Caco-2 (cell line): ENCODE results near the gene NUP85. TPM values are rescaled to one million over a fixed set of nuclear protein-coding genes. Genes with fewer than 3 reads are reported as not detected.

ENCODE experiments used
- BruUV-seq: library from RNA; stranded (reverse); fragments of 400-500 nt; replicated peaks from 2 replicates; lab custom pipeline; 2021; lab: Mats Ljungman, UMichigan
- CTCF ChIA-PET: fragments of 300-600 bp; sonication (Branson Sonifier 250); formaldehyde crosslinking; loops from one replicate; lab custom pipeline; 2022; ENCODE audit warnings: antibody characterized with exemption; lab: Charles Lee
- POLR2A ChIA-PET: fragments of 300-600 bp; sonication (Branson Sonifier 250); formaldehyde crosslinking; loops from one replicate; lab custom pipeline; 2022; ENCODE audit warnings: antibody characterized with exemption; lab: Charles Lee
- DNase-seq, 2 experiments: peaks; one replicate each; pipeline versions ENCODE4 v3.0.0 to v3.0.0-alpha.2; 2020 to 2022
- H3K27me3 ChIP-seq: replicated peaks from 2 replicates; pipeline ENCODE4 v1.6.0; 2011; ENCODE audit warnings: low read length; ENCODE audit not compliant: control insufficient read depth, insufficient read depth
- H3K36me3 ChIP-seq: 2 replicates; pipeline ENCODE4 v1.5.1; 2011; ENCODE audit warnings: low read length; ENCODE audit not compliant: control insufficient read depth, insufficient read depth
- H3K4me1 ChIP-seq: fragments of 250-450 bp; sonication (Bioruptor Pico); 2 replicates; pipeline ENCODE4 v1.5.1; 2020; ENCODE audit warnings: mild to moderate bottlenecking
- H3K4me3 ChIP-seq: 2 replicates; pipeline ENCODE4 v1.5.1; 2011; ENCODE audit warnings: low read depth, mild to moderate bottlenecking, control low read depth, low read length
- H3K9me3 ChIP-seq: fragments of 250-450 bp; sonication (Bioruptor Pico); 2 replicates; pipeline ENCODE4 v1.5.1; 2020; ENCODE audit warnings: mild to moderate bottlenecking, moderate library complexity
- H3K27ac Mint-ChIP-seq: one replicate; pipeline ENCODE4 v1.8.0; 2022; ENCODE audit warnings: mixed read lengths; ENCODE audit not compliant: unreplicated experiment
- H3K27me3 Mint-ChIP-seq: one replicate; pipeline ENCODE4 v1.8.0; 2022; ENCODE audit warnings: mixed read lengths; ENCODE audit not compliant: insufficient read depth, unreplicated experiment
- H3K36me3 Mint-ChIP-seq: one replicate; pipeline ENCODE4 v1.8.0; 2022; ENCODE audit warnings: mild to moderate bottlenecking, mixed read lengths; ENCODE audit not compliant: insufficient read depth, unreplicated experiment
- H3K4me1 Mint-ChIP-seq: one replicate; pipeline ENCODE4 v1.8.0; 2022; ENCODE audit warnings: low read depth, mixed read lengths; ENCODE audit not compliant: unreplicated experiment
- H3K4me3 Mint-ChIP-seq: one replicate; pipeline ENCODE4 v1.8.0; 2022; ENCODE audit warnings: mild to moderate bottlenecking, moderate library complexity, mixed read lengths; ENCODE audit not compliant: unreplicated experiment
- H3K9me3 Mint-ChIP-seq: one replicate; pipeline ENCODE4 v1.8.0; 2022; ENCODE audit warnings: mixed read lengths; ENCODE audit not compliant: unreplicated experiment
- CTCF ChIP-seq, 2 experiments: fragments of 200-600 bp in 1 of 2; IDR thresholded peaks; 1 replicate in 1 of 2; 2 replicates in 1 of 2; pipeline versions ENCODE4 v1.5.1 to v1.8.0; 2011 to 2022; ENCODE audit warnings: antibody characterized with exemption in 1 of 2, control low read depth in 1 of 2, inconsistent platforms in 1 of 2, low read depth in 1 of 2, low read length in 1 of 2, mild to moderate bottlenecking in 1 of 2, moderate library complexity in 1 of 2; ENCODE audit not compliant: insufficient read depth in 1 of 2, severe bottlenecking in 1 of 2, unreplicated experiment in 1 of 2
- intact Hi-C: fragments of 100-400 bp; cut with micrococcal nuclease; formaldehyde crosslinking; loops from one replicate; pipeline ENCODE4 v1.10.0; 2022; ENCODE audit not compliant: unreplicated experiment
- total RNA-seq: library from RNA; stranded (reverse); gene quantifications from 2 replicates; pipeline ENCODE4 v1.2.3, GENCODE V29; 2022

NUP85 gene
- total RNA-seq, 1 experiment from 2014 or later, result 119 TPM

- no peak overlapping the region for H3K27ac Mint-ChIP-seq
- H3K4me3 Mint-ChIP-seq, result no peak overlapping the region
- H3K27me3 Mint-ChIP-seq, result no peaks in the 10 kb centered on the region
- DNase-seq, result no peak
- CTCF ChIA-PET, result no interaction called here
- peaks cover 19% of the 10 kb centered on the region for H3K4me1 Mint-ChIP-seq
- no TSS peak for BruUV-seq
- no peak for TF ChIP-seq CTCF (IDR thresholded peaks at IDR 0.05; ENCODE audit: insufficient read depth in 1 of 2, low read depth in 1 of 2, low read length in 1 of 2, severe bottlenecking in 1 of 2, unreplicated experiment in 1 of 2)
- intact Hi-C loops, result no loop called here
- H3K9me3 ChIP-seq, result no peaks in the 10 kb centered on the region
- peaks cover 76% of the 10 kb centered on the region for H3K36me3 Mint-ChIP-seq
- H3K9me3 Mint-ChIP-seq, result no peaks in the 10 kb centered on the region
- H3K4me1 ChIP-seq, result peaks cover 16% of the 10 kb centered on the region
- H3K36me3 ChIP-seq, result peaks cover 7% of the 10 kb centered on the region
- POLR2A ChIA-PET, result interaction anchor here (0.6 kb wide), 1 partner anchor 215 kb away, joined by 3 read pairs; no protein-coding TSS in a partner anchor
- no peaks in the 10 kb centered on the region for H3K27me3 ChIP-seq
- no peak overlapping the region for H3K4me3 ChIP-seq
Measured at GRCh38 chr17:75242461-75243042, 37.1 kb downstream of the NUP85 start.

GRCh38 chr17:75244133-75244866 is 38.8 kb downstream of the NUP85 start:
- ChIA-PET POLR2A (no interaction called here), CTCF (no interaction called here)
- DNase-seq, result no peak
- H3K36me3 Mint-ChIP-seq, result peaks cover 61% of the 10 kb centered on the region
- no peak overlapping the region for H3K4me3 Mint-ChIP-seq
- no peaks in the 10 kb centered on the region for H3K9me3 Mint-ChIP-seq
- BruUV-seq, result no TSS peak
- intact Hi-C loops, result no loop called here
- H3K27me3 ChIP-seq, result no peaks in the 10 kb centered on the region
- H3K27ac Mint-ChIP-seq, result no peak overlapping the region
- H3K9me3 ChIP-seq, result no peaks in the 10 kb centered on the region
- H3K4me1 Mint-ChIP-seq, result peaks cover 13% of the 10 kb centered on the region
- H3K27me3 Mint-ChIP-seq, result no peaks in the 10 kb centered on the region
- TF ChIP-seq CTCF (IDR thresholded peaks at IDR 0.05; ENCODE audit: insufficient read depth in 1 of 2, low read depth in 1 of 2, low read length in 1 of 2, severe bottlenecking in 1 of 2, unreplicated experiment in 1 of 2), result no peak
- H3K4me1 ChIP-seq, result peaks cover 13% of the 10 kb centered on the region
- H3K4me3 ChIP-seq, result no peak overlapping the region
- H3K36me3 ChIP-seq, result peaks cover 4% of the 10 kb centered on the region

- intact Hi-C loops, result no loop called here
- CTCF ChIA-PET, result no interaction called here
- Histone ChIP-seq H3K4me1 (peaks cover 13% of the 10 kb centered on the region), H3K36me3 (peaks cover 4% of the 10 kb centered on the region), H3K4me3 (no peak overlapping the region), H3K9me3 (no peaks in the 10 kb centered on the region), H3K27me3 (no peaks in the 10 kb centered on the region)
- no peak for DNase-seq
- TF ChIP-seq CTCF (IDR thresholded peaks at IDR 0.05; ENCODE audit: insufficient read depth in 1 of 2, low read depth in 1 of 2, low read length in 1 of 2, severe bottlenecking in 1 of 2, unreplicated experiment in 1 of 2), result no peak
- POLR2A ChIA-PET, result no interaction called here
- Mint-ChIP-seq H3K27me3 (no peaks in the 10 kb centered on the region), H3K4me1 (peaks cover 11% of the 10 kb centered on the region), H3K9me3 (no peaks in the 10 kb centered on the region), H3K27ac (no peak overlapping the region), H3K4me3 (no peak overlapping the region), H3K36me3 (peaks cover 59% of the 10 kb centered on the region)
- no TSS peak for BruUV-seq
Measured at GRCh38 chr17:75245011-75245410, 39.5 kb downstream of the NUP85 start.
